Nucleus accumbens (tissue), 56 donors: Measurements from ENCODE around the gene ZNF12.

Source experiments
- DNase-seq, 56 donors: peaks; one replicate each; lab custom pipeline; 2025; lab: John Stamatoyannopoulos, UW

The ZNF12 gene

DNA sequence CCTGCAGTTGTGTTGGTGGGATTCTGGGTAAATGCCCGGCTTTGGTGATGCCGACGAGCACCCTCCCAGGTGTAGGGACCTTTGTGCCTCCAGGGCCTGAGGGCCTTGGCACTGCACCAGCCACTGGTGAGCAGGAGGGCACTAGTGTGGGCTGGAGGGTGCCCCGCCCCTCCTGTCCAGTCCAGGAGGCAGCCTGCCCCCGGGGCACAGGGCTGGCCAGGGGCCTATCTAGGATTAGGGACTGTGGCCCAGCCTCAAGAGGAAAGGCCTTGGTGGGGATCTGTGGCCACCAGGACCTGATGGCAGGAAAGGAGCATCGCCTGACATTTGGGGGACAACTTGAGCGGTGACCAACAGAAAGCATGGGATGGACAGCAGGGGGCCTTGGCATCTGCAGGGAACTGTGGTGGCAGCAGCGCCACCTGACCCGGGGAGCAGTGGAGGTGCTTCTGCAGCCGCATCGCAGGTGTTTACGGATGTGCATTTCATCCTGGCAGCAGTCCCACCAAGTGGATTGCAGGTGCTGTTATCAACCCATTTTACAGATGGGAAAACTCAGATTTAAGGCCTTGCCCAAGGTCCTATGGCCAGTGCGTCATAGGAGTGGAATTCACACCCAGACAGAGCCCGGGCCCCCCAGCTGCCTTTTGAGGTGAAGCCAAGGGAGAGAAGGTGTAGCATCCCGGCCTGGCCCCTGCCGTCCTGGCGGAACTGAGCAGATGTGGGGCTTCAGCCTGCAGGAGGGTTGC lies 58.5 kb downstream of the ZNF12 start:
- no peak for DNase-seq

DNA sequence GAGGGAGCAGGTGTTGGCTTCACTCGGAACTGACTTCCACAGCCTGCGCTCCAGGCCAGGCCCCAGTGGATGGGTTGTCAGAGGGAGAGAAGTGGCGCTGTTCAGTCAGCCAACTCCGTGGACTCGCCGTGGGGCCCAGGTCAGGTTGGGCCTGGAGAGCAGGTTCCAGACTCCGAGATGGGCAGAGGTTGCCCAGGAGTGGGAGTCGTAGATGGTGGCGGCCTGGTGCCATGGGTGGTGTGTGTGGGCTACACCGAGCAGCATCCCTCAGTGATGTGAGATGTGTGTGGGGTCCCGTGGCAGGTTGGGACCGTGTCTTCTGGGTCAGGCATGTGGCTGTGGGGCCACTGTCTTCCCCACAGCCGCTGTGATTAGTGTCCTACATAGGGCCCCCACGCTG lies 59.2 kb downstream of the ZNF12 start:
- DNase-seq = no peak

DNA sequence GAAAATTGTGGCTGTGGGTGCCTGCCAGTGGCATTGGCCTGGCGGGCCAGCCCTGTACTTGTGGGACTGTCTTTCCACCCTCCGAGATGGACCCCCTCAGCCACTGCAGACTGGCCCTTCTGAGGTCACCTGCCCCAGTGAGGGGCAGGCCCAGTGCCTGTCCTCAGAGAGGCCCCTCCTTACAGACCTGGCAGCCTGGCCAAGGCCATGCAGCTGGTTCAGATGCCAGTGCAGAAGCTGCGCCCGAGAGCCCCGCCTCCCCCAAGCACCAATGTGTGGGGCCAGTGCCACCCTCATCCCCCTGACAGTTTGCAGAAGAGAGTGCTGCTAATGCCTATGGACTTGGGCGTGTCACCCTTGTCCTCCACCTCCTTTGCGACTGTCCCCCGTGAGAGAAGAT lies 59.7 kb downstream of the ZNF12 start:
- no peak for DNase-seq

DNA sequence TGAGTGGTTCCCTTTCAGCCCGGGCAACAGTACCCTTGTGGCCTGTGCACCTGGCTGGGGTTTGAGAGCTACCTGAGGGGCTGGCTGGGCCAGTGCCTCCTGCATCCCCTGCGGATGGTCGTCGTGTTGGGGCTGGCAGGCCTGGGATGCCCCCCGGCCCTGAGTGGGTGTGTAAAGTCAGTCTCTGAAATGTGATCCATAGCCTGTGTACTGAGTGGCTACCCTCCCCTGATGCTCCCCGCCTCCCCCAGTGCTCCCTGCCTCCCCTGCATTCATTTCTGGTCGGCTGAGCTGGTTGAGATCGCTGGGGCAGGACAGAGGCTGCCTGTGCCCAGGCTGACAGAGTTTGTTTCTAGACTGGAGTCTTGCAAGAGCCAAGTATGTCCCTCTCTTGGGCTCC lies 60.3 kb downstream of the ZNF12 start:
- DNase-seq = no peak

DNA sequence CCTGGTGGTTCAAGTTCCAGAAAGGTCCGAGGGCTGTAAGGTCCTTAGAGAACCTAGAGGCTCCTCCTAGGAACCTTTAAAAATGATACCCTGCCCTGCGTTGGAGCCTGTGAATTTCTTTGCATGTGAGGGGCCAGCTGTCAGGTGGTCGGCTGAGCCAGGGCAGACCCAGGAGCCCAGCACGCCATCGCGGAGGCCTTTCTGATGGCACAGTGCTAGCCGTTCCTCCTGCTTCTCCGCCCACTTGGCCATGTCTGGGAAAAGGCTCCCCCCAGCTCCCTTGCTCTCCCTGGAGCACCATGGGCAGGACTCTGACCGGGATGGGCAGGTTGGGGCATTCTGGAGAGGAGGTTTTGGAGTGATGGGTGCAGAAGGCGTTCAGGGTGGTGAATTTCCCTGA lies 62.0 kb downstream of the ZNF12 start:
- DNase-seq = no peak

DNA sequence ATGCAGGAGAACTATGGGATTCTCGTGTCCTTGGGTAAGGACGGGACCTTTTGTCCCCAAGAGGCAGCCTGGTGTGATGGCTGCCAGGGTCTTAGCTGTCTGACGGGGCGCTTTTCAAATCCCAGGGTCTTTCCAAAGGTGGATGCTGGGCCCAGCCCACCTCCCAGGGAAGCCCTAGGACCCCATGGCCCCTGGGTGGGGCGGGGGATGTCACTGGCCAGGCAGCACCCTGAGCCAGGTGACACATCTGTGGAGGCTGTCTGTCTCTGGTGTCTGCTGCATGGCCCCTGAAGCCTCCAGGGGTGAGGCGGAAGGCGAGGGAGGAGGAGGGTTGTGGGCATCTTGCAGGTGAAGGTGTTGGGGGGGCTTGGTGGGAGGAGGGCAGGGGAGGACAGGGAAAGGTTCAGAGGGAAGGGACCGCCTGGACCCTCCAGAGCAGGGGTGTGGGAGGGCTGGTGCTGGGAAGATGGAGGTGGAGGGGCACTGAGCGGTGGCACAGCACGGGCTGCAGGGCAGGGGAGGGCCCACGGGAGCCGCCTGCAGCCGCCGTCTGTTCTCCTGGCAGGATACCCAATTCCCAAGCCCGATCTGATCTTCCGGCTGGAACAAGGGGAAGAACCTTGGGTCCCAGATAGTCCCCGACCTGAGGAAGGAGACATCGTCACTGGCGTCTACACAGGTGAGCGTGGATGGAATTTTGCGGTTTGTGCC lies 62.7 kb downstream of the ZNF12 start:
- no peak for DNase-seq

DNA sequence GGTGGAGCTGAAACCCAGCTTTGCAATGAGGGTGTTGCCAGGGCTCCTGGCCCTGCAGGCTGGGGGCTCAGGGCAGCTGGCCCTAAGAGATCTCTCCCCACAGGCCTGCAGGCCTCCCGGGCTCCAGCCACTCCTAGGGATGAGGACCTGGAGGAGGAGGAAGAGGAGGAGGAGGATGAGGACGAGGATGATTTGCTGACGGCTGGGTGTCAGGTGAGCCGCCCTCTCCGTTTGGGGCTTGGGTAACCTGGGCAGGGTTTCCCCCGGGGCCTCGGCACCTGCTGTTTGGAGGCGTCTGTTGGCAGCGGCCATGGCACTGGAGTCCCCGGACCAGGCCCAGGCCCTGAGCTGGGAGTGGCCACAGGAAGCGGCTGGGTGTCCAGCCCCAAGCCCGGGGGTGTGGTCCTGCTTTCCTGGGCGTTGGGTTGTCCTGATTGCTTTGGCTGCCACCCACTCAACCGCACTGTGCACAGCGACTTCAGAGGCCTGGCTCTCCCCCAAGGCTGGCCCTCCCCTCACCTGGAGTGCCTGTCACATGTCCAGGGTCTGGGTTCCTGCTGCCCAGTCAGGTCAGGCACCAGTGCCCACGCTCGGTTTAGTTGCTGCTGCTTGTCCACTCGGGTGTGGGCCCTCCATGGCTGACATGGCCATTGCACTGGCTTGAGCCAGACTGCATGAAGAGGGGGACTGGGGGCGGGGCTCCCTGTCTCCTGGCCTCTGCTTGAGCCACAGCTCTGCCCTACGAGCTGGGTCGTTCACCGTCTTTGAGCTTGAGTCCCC lies 63.7 kb downstream of the ZNF12 start:
- no peak for DNase-seq

DNA sequence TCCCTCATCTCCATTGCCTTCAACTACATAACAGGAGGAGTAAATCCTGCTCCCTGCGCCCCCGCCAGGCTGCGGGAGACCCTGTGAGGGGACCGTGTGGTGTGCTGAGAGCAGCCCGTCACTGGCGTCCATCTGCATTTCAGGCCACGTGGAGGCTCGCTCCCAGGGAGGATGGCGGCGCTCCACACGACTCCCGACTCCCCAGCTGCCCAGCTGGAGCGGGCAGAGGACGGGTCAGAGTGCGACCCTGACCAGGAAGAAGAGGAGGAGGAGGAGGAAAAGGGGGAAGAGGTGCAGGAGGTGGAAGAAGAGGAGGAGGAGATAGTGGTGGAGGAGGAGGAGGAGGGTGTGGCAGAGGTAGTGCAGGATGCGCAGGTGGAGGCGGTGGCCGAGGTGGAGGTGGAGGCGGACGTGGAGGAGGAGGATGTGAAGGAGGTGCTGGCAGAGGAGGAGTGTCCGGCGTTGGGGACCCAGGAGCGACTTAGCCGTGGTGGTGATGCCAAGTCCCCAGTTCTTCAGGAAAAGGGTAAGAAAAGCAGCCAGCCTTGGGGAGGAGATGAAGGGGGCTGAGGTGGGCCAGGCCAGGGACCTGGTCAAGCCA lies 64.4 kb downstream of the ZNF12 start:
- DNase-seq = no peak

DNA sequence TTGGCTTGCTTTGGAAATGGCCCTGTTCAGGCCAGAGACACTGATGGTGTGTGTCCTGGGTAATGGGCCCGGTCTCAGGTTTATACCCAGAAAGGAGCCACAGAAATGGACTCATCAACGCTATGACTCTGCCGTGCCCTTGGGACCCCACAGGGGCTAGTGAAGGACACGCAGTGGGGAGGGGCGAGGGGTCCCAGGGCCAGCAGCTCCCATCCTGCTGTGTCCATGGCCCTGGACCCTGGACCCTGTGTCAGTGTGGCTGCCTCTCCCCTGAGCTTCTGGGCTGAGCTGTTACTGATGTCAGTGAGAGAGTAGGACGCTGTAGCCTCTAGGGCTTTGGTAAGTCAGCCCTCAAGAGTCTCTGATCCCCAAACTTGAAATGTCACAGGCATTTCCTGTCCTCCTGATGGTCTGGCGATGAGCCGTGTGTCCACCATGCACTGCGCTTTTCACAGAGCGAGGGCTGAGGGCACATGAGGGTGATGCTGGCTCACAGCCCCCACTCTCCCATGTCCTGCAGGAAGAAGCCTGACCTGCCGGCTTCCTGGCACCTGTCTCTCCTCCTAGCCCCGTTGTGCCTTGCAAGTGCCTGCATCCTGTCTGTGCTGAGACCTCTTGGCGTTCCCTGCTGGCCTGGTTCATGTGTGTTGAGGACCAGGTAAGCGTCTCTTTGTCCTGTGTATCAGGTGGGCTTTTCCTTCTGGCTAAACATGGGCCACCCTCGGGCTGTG lies 65.3 kb downstream of the ZNF12 start:
- DNase-seq = no peak

DNA sequence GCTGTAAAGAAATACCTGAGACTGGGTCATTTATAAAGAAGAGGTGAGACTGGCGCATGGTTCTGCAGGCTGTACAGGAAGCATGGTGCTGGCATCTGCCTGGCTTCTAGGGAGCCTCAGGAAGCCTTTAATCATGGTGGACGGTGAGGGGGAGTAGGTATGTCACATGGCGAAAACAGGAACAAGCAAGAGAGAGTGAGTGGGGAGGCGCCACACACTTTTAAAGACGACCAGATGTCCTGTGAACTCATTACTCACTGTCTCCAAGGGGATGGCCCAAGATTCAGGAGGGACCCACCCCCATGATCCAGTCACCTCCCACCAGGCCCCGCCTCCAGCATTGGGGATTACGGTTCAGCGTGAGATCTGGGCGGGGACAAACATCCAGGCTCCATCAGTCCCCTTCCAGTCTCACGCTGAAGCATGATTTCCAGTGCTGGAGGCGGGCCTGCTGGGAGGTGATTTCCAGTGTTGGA lies 66.5 kb downstream of the ZNF12 start:
- DNase-seq = no peak

DNA sequence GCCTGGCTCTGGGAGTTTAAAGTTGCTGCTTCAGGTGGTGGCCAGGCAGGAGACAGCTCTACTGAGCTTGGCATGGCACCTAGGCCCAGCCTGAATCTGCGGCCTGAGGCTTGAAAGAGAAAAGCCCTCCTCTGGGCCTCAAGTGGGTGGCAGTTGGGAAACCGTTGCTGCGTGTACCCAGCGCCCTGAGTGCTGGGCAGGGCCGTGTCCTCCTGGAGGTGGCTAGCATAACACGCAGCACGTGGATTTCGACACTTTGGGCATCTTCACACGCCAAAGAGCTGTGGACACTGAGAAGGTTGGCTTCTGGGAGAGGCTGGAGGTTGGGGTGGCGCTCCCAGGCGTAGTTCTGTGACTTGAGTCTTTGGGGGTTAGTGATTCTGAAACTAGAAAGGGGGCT lies 67.1 kb downstream of the ZNF12 start:
- no peak for DNase-seq

DNA sequence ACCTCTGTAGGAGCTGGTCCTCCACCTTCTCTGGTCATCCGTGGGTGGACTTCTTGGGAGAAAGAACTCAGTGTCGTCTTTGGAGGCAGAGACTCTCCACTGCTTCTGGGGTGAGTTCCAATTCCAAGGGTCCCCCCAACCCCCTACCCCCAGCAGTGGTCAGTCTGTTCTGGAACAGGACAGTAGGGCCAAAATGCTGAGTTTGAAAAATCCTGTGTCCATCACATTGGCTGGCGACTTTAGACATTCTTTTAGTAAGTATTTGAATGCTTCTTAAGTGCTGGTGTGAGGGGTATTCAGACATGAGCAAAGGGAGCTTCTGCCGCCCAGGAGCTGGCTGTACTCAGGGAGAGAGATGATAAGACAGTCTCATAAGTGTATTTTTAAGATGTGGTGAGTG lies 67.7 kb downstream of the ZNF12 start:
- DNase-seq = no peak
